Upper lobe of right lung (tissue), 1 donor: Measurements from ENCODE around the gene RHNO1. TPM values are rescaled to one million over a fixed set of nuclear protein-coding genes. Genes with fewer than 3 reads are reported as not detected.

ENCODE experiments used
- ATAC-seq: fragments of 200-7000 bp; cut with Tn5 transposase; one replicate; pipeline ENCODE4 v1.9.1; 2020; ENCODE audit warnings: mild to moderate bottlenecking, moderate library complexity
- DNase-seq: peaks from one replicate; pipeline ENCODE4 v3.0.0-alpha.2; 2020
- H3K27ac ChIP-seq: fragments of 200-600 bp; one replicate; pipeline ENCODE4 v1.8.0; 2022
- H3K27me3 ChIP-seq: fragments of 200-600 bp; one replicate; pipeline ENCODE4 v1.8.0; 2022; ENCODE audit warnings: mild to moderate bottlenecking
- H3K36me3 ChIP-seq: fragments of 200-600 bp; one replicate; pipeline ENCODE4 v1.8.0; 2022
- H3K4me1 ChIP-seq: fragments of 200-600 bp; one replicate; pipeline ENCODE4 v1.8.0; 2022
- H3K4me3 ChIP-seq: fragments of 200-600 bp; one replicate; pipeline ENCODE4 v1.8.0; 2022; ENCODE audit warnings: mild to moderate bottlenecking
- H3K9me3 ChIP-seq: fragments of 200-600 bp; one replicate; pipeline ENCODE4 v1.8.0; 2022
- intact Hi-C: fragments of 100-400 bp; cut with DNase I; formaldehyde crosslinking; loops from one replicate; pipeline ENCODE4 v1.11.0; 2022
- total RNA-seq: library from RNA; stranded (reverse); fragmentation: NEBNext Ultra II Directional; extraction: Animal tissue kit (Norgen Biotek cat#: 25700); gene quantifications from one replicate; pipeline ENCODE4 v1.2.1, GENCODE V29; 2021
- TF ChIP-seq, protein P1 (sequence below): fragments of 200-600 bp; IDR thresholded peaks from one replicate; pipeline ENCODE4 v1.8.0; 2022; ENCODE audit warnings: antibody characterized with exemption
- donor health status: DM: no; HTN: yes; CAD: no; lungs with severe emphysema.

The RHNO1 gene
- total RNA-seq, 1 donor from 2014 or later: 15.2 TPM

DNA sequence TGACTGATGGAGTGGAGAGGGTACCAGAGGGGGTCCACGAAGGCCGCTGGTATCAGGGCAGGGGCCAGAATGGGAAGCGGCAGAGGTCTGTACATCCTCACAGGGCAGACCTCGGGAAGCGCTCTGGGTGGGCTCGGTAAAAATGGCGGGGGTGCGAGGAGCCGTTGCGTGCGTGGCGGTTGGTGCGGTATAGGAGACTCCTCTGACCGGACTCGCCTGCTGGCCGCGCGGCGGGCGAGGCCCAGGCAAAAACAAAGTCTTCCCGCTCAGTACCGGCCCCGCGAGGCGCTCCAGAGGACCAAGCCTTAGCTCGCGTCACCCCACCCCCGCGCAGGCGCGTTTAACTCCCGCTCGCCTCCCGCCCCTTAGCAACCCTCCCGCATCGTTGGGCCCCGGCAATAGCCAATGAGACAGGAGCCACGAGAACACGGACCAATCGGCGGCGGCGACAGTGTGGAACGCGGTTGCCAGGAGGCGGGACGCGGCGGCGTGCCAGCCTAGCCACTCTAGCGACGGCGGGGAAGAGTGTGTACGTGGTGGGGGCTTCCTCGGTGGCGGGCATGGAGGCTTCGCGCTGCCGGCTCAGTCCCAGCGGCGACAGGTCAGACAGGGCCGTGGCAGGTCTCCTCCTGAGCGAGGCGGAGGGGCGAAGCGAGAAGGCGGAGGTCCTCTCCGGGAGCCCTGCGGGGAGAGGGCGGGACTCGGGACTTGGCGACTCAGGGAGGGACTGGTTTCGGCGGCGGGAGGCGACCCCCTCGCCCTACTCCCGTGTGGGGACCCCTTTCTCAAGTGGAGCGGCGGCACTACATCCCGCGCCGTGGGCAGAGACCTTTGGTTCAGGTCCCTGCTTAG, 13.6 kb downstream of the RHNO1 start, which contains the start of gene TULP3:
TSS of gene TULP3 (plus strand) at position 504 of the 852 bp plus-strand sequence. CDS start at position 561, 57 bp downstream.
- peak within 1 kb of the TSS; percentile 82 for H3K27ac ChIP-seq
- peak; percentile 99 for ATAC-seq
- intact Hi-C loops: no loop called here
- TF ChIP-seq, protein P1, sequence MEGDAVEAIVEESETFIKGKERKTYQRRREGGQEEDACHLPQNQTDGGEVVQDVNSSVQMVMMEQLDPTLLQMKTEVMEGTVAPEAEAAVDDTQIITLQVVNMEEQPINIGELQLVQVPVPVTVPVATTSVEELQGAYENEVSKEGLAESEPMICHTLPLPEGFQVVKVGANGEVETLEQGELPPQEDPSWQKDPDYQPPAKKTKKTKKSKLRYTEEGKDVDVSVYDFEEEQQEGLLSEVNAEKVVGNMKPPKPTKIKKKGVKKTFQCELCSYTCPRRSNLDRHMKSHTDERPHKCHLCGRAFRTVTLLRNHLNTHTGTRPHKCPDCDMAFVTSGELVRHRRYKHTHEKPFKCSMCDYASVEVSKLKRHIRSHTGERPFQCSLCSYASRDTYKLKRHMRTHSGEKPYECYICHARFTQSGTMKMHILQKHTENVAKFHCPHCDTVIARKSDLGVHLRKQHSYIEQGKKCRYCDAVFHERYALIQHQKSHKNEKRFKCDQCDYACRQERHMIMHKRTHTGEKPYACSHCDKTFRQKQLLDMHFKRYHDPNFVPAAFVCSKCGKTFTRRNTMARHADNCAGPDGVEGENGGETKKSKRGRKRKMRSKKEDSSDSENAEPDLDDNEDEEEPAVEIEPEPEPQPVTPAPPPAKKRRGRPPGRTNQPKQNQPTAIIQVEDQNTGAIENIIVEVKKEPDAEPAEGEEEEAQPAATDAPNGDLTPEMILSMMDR: peak; percentile 22
- no peaks in the 10 kb centered on the region for H3K9me3 ChIP-seq
- H3K4me3 ChIP-seq: peak within 1 kb of the TSS; percentile 82
- DNase-seq: peak; percentile 99
- peaks cover 21% of the 10 kb centered on the region for H3K4me1 ChIP-seq
- no peaks in the 10 kb centered on the region for H3K27me3 ChIP-seq
- no peaks in the 10 kb centered on the region for H3K36me3 ChIP-seq

DNA sequence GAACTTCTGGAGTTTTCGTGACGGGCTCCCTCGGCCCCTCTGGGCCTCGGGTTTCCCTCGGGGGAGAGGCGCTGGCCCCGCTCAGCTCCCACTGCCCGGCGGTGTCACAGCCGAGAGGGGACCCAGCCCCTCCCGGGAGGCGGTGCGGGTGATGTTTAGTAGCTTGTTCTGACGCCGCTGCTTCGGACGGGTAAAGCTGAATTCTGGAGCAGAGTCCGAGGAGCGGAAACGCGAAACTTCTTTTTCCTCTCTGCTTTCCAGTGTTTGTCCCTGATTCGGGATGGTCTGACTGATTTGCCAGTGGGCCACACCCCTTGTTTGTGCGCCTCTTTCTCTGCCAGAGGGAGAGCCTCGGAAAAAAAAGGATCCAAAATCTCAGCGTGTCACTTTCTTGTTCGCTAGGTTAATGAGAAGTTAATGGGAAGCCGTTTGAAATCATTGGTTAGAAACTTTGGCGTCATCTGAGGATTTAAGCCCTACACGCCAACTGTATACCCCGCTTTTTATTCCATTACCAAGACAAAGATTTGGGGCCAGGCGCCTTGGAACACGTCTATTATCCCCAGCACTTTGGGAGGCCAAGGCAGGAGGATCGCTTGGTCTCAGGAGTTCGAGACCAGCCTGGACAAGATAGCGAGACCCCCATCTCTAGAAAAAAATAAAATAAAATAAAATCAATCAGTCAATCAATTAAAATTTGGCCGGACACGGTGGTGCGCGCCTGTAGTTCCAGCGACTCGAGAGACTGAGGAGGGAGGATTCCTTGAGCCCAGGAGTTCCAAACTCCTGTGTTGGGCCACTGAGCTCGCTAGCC, 14.4 kb downstream of the RHNO1 start:
- Histone ChIP-seq H3K4me1 (peaks cover 21% of the 10 kb centered on the region), H3K36me3 (no peaks in the 10 kb centered on the region), H3K9me3 (no peaks in the 10 kb centered on the region), H3K27ac (peak overlapping the region; percentile 82), H3K4me3 (peak overlapping the region; percentile 82), H3K27me3 (no peaks in the 10 kb centered on the region)
- ATAC-seq (peak; percentile 47), DNase-seq (peak; percentile 82)
- intact Hi-C loops: no loop called here
- TF ChIP-seq, protein P1: no peak

DNA sequence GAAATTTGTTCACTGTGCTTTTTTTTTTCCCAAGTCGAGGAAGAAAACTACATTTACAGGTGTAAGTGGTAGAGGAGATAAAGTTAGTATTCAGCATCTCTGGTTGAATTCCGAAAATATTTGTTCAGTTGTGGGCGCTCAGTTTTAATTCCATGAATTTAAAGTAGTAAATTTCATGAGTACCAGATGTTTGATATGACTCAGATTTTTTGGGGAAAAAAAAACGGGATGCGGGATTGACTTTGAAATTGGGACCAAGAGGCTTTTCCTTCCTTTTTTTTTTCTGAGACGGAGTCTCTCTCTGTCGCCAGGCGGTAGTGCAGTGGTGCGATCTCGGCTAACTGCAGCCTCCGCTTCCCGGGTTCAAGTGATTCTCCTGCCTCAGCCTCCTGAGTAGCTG, 15.2 kb downstream of the RHNO1 start:
- H3K4me1 ChIP-seq: peaks cover 21% of the 10 kb centered on the region
- no peaks in the 10 kb centered on the region for H3K27me3 ChIP-seq
- TF ChIP-seq, protein P1: no peak
- H3K27ac ChIP-seq: no peak overlapping the region
- ATAC-seq: no peak
- intact Hi-C loops: no loop called here
- H3K4me3 ChIP-seq: no peak overlapping the region
- H3K9me3 ChIP-seq: no peaks in the 10 kb centered on the region
- no peak for DNase-seq
- H3K36me3 ChIP-seq: no peaks in the 10 kb centered on the region

DNA sequence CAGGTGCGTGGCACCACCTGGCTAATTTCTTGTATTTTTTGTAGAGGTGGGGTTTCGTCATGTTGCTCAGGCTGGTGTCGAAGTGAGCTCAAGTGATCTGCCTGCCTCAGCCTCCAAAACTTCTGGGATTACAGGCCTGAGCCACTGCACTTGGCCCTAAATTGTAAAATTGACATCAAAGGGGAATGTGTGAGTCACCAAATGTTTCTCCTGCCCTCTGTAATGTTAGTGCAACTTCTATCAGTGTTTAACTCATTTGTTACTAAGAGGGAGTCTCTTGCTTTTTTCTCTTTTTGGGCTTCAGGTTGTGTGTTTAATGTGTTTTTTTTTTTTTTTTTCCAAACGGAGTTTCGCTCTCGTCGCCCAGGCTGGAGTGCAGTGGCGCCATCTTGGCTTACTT, 16.0 kb downstream of the RHNO1 start:
- Histone ChIP-seq H3K9me3 (no peaks in the 10 kb centered on the region), H3K4me1 (peaks cover 21% of the 10 kb centered on the region), H3K27ac (no peak overlapping the region), H3K4me3 (no peak overlapping the region), H3K36me3 (no peaks in the 10 kb centered on the region), H3K27me3 (no peaks in the 10 kb centered on the region)
- TF ChIP-seq, protein P1: no peak
- intact Hi-C loops: no loop called here
- ATAC-seq (no peak), DNase-seq (no peak)

DNA sequence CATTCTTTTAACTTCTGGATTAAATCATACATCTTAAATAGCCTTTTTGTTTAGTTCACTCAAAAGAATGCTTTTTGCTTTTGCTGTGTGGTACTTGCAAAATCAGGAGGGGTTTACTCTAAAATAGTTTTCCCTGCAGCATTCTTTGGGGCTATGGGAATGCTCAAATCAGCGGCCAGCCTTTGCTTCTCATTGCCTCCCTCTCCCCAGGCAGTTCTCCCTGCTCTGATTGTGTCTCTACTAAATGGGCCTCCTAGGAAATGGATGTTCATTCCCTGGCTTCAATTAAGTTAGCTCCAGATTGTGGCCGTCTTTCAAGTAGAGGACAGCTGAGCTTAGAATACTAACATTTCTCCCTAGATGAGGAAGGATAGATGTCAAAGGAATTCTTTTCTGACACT, 18.0 kb downstream of the RHNO1 start:
- intact Hi-C loops: no loop called here
- TF ChIP-seq, protein P1: no peak
- Histone ChIP-seq H3K27ac (no peak overlapping the region), H3K4me3 (no peak overlapping the region), H3K9me3 (no peaks in the 10 kb centered on the region), H3K4me1 (peaks cover 19% of the 10 kb centered on the region), H3K36me3 (no peaks in the 10 kb centered on the region), H3K27me3 (no peaks in the 10 kb centered on the region)
- DNase-seq (no peak), ATAC-seq (no peak)
